ENCODE measurements around the gene RANBP10. TPM values are rescaled to one million over a fixed set of nuclear protein-coding genes. Genes with fewer than 3 reads are reported as not detected.

The RANBP10 gene
- total and polyA plus RNA-seq, 9 of the 15 experiments (the other 6 are each of a cell fraction or from before 2014, with no cell fraction given): 0.61 to 19.3 (median 5.9) TPM

DNA sequence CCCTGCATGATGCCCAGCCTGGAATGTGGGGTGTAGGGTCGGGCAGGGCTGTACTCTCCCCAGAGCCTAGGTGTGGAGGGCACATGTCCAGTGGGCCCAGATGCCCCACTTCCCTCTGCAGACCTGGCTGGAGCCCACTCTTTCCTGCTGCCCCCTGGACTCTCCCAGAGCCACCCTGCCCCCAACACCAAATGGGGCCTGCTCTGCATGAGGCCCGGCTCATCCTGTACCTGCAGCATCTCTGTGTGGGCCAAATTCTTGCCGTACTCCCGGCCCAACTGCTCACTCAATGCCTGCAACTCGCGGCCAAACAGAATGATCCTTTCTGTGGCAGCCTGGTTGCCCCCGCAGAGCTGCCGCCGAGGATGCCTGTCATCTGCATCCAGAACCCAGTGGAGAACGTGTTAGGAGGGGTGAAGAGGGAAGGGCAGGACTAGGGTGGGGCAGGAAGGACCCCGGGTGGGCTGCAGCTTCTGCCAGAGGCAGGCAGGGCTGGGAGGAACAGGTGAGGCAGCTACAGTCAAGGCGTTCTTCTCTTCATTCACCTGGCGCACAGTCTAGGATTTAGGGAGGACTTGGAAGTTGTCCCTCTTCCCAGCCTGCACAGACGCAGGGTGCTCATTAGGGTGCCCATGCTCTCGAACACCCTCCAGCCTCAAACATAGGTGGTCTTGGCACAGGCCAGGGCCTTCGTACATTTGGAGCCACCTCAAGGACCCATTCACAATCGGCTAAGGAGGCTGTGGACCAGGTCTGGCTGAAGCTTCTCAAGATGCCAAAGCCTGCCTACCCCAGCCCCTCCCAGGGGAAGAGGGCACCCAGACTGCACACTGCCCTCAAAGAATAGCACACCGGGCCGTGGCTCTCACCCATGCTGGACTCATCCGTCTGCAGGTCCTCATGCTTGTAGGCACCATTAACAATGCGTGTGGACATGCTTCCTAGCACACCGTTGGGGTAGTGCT lies 78.6 kb downstream of the RANBP10 start:
- POLR2A ChIA-PET: interaction anchor here (0.5 to 1.0 kb wide), 3 partner anchors 11 to 50 kb away, joined by 3 to 4 read pairs (median 3); no protein-coding TSS in a partner anchor
- H3K36me3 ChIP-seq (ENCODE audit: control insufficient read depth, insufficient read depth, low read length): peaks cover 68% of the 10 kb centered on the region; the same call in 2 of the 3 replicates
- no peaks in the 10 kb centered on the region for H3K27me3 ChIP-seq (ENCODE audit: control insufficient read depth in 2 of 2, insufficient read depth in 2 of 2, low read length in 2 of 2)
- H3K4me3 ChIP-seq: no peak overlapping the region
- no peak for FAIRE-seq
- no peaks in the 10 kb centered on the region for H3K9me1 ChIP-seq (ENCODE audit: control insufficient read depth, insufficient read depth, low read length)
- TF ChIP-seq POLR2G (IDR thresholded peaks at IDR 0.05; ENCODE audit: low read depth, low read length) (0 out of 2 replicates have a peak, but pooled peaks have one; percentile 15), BCL6 (CRISPR knock-in tag; IDR thresholded peaks at IDR 0.05) (no peak), CREBBP (IDR thresholded peaks at IDR 0.05; ENCODE audit: low read depth, low read length) (no peak)
- 81% methylated on average over 17 of the region's 22 CpGs for WGBS (ENCODE audit: insufficient coverage, low coverage, missing lambda C conversion rate)
- peak overlapping the region in 1 of 2 experiments; percentile 21; a peak in 1 of 4 replicates for H3K9ac ChIP-seq (ENCODE audit: insufficient read depth in 1 of 2, low read depth in 2 of 2, low read length in 2 of 2)
- ATAC-seq: no peak
- BruUV-seq (replicated peaks): no TSS peak
- no peaks in the 10 kb centered on the region for H3K9me3 ChIP-seq (replicated peaks; ENCODE audit: control insufficient read depth, insufficient read depth, low read depth, low read length)
- DNase-seq (ENCODE audit: extremely low read depth in 1 of 4, low spot score in 3 of 4): no peak
- H2AFZ ChIP-seq (ENCODE audit: low read depth, low read length): no peak overlapping the region
- H3K4me2 ChIP-seq (ENCODE audit: insufficient read depth, low read length): no peak overlapping the region
- no peaks in the 10 kb centered on the region for H4K20me1 ChIP-seq (replicated peaks; ENCODE audit: control insufficient read depth, insufficient read depth, low read length)
- no peak overlapping the region for H3K27ac ChIP-seq (ENCODE audit: extremely low read depth, low read depth, low read length)
- peaks cover 0 to 10% of the 10 kb centered on the region in 2 experiments; a peak in 1 of 5 replicates for H3K4me1 ChIP-seq (replicated peaks in 1 of 2; ENCODE audit: control insufficient read depth in 2 of 2, insufficient read depth in 2 of 2, low read length in 2 of 2)
- in situ Hi-C loops (cut with MboI) (no loop called here), intact Hi-C loops (cut with micrococcal nuclease) (no loop called here)
- H3K79me2 ChIP-seq (ENCODE audit: control insufficient read depth, insufficient read depth, low read length): no peaks in the 10 kb centered on the region
- CTCF ChIA-PET (ENCODE audit: low intra/inter-chr PET ratio): no interaction called here
